Upper lobe of right lung (tissue), 1 donor: ENCODE data around the gene RNASE8. TPM values are rescaled to one million over a fixed set of nuclear protein-coding genes. Genes with fewer than 3 reads are reported as not detected.

Source experiments
- ATAC-seq: fragments of 200-7000 bp; cut with Tn5 transposase; one replicate; pipeline ENCODE4 v1.9.1; 2020; ENCODE audit warnings: mild to moderate bottlenecking, moderate library complexity
- DNase-seq: peaks from one replicate; pipeline ENCODE4 v3.0.0-alpha.2; 2020
- H3K27ac ChIP-seq: fragments of 200-600 bp; one replicate; pipeline ENCODE4 v1.8.0; 2022
- H3K27me3 ChIP-seq: fragments of 200-600 bp; one replicate; pipeline ENCODE4 v1.8.0; 2022; ENCODE audit warnings: mild to moderate bottlenecking
- H3K36me3 ChIP-seq: fragments of 200-600 bp; one replicate; pipeline ENCODE4 v1.8.0; 2022
- H3K4me1 ChIP-seq: fragments of 200-600 bp; one replicate; pipeline ENCODE4 v1.8.0; 2022
- H3K4me3 ChIP-seq: fragments of 200-600 bp; one replicate; pipeline ENCODE4 v1.8.0; 2022; ENCODE audit warnings: mild to moderate bottlenecking
- H3K9me3 ChIP-seq: fragments of 200-600 bp; one replicate; pipeline ENCODE4 v1.8.0; 2022
- intact Hi-C: fragments of 100-400 bp; cut with DNase I; formaldehyde crosslinking; loops from one replicate; pipeline ENCODE4 v1.11.0; 2022
- total RNA-seq: library from RNA; stranded (reverse); fragmentation: NEBNext Ultra II Directional; extraction: Animal tissue kit (Norgen Biotek cat#: 25700); gene quantifications from one replicate; pipeline ENCODE4 v1.2.1, GENCODE V29; 2021
- TF ChIP-seq, protein P1 (sequence below): fragments of 200-600 bp; IDR thresholded peaks from one replicate; pipeline ENCODE4 v1.8.0; 2022; ENCODE audit warnings: antibody characterized with exemption
- donor health status: DM: no; HTN: yes; CAD: no; lungs with severe emphysema.

The RNASE8 gene
- total RNA-seq, 1 donor from 2014 or later: not detected

DNA sequence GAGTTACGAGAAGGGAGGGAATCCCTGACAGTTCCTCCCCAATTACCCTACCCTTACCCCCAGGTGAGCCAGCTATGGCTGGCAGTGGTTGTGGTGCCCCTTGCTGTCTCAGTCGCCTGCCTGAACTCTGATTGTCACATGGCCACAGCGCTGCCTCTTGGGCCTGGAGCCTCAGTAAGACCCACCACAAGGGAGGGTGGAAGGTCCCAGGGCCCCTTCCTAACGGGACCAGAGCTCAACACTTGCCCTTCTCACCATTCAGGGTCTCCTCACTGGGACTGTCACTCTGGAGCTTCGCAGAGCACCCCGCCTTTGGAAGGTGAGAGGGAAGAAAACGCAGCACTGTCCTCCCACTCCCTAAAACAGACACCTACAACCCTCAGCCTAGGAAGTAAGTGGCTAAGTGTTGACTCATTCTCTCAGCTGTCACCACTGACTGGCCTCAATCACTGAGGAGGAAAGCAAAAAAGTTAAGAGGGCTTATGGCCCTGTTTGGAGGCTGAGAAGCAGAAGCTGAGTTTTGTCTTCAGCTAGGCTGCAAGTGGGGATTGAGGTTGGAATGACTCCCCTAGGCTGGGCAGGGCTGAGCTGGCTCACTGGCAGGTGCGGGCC lies 44.3 kb downstream of the RNASE8 start:
- Histone ChIP-seq H3K36me3 (no peaks in the 10 kb centered on the region), H3K27me3 (no peaks in the 10 kb centered on the region), H3K4me1 (peaks cover 46% of the 10 kb centered on the region), H3K9me3 (no peaks in the 10 kb centered on the region), H3K27ac (no peak overlapping the region), H3K4me3 (no peak overlapping the region)
- intact Hi-C loops: loop anchor here (10.0 kb wide), 1 partner anchor 777 kb away; no protein-coding TSS in a partner anchor
- no peak for ATAC-seq
- TF ChIP-seq, protein P1, sequence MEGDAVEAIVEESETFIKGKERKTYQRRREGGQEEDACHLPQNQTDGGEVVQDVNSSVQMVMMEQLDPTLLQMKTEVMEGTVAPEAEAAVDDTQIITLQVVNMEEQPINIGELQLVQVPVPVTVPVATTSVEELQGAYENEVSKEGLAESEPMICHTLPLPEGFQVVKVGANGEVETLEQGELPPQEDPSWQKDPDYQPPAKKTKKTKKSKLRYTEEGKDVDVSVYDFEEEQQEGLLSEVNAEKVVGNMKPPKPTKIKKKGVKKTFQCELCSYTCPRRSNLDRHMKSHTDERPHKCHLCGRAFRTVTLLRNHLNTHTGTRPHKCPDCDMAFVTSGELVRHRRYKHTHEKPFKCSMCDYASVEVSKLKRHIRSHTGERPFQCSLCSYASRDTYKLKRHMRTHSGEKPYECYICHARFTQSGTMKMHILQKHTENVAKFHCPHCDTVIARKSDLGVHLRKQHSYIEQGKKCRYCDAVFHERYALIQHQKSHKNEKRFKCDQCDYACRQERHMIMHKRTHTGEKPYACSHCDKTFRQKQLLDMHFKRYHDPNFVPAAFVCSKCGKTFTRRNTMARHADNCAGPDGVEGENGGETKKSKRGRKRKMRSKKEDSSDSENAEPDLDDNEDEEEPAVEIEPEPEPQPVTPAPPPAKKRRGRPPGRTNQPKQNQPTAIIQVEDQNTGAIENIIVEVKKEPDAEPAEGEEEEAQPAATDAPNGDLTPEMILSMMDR: no peak
- DNase-seq: no peak

DNA sequence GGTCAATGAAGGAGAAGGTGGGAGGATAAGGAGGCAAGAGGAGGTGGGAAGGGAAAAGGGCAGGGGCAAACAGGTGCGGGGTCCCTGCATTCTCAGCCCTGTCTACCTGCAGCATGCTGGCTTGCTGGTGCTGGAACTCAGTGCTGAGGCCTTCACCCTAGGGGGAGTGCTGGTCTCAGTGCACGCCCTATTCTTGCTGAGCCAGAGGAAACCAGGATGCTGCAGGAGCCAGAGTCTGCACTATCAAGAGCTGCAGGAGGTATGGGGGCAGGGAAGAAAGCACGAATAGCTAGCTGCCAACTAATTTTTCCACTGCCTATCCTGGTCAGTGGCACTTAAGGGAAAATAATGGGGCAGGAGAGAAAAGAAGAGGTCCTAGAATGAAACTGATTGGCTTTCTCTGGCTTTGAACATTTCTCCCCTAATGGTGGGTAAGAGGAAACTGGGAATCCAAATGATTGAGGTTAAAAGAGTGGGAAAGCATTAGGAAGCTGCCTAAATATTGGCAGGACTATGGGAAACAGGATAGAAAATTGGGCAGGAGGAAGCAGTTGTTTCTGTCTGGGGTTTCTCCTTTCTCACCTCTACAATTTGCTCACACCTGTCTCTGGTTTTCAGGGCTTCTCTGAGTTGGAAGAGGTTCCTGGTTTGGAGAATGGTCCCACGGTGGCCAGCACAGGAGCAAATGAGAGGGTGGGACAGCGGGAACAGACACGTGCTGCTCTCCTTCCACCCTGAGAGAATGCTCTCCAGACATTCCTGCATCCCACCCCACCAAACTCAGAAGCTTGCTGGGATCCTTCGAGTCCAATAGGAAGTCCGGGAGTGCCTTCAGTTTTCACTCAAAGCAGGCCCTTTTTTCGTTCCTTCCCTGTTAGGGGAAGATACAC lies 45.1 kb downstream of the RNASE8 start:
- TF ChIP-seq, protein P1: no peak
- H3K9me3 ChIP-seq: no peaks in the 10 kb centered on the region
- H3K4me1 ChIP-seq: peaks cover 44% of the 10 kb centered on the region
- no peak for DNase-seq
- H3K36me3 ChIP-seq: no peaks in the 10 kb centered on the region
- H3K27me3 ChIP-seq: no peaks in the 10 kb centered on the region
- ATAC-seq: no peak
- peak overlapping the region; percentile 99 for H3K27ac ChIP-seq
- intact Hi-C loops: loop anchor here (10.0 kb wide), 1 partner anchor 778 kb away; no protein-coding TSS in a partner anchor
- peak overlapping the region; percentile 81 for H3K4me3 ChIP-seq

DNA sequence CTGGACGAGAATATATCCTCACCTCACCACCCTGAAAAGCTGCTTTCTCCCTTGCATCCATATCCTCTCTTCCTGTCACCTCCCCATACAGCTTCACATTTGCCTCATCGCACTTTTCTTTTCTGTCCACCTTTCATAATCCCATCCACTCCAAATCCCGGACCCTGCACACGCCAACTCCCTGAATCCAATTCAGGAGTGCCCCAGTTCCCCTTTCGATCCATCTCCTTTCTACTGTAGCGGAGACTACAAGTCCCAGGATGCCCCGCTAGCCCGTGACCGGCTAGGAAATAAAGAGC lies 45.7 kb downstream of the RNASE8 start:
- Histone ChIP-seq H3K27ac (peak overlapping the region; percentile 99), H3K9me3 (no peaks in the 10 kb centered on the region), H3K36me3 (no peaks in the 10 kb centered on the region), H3K4me3 (peak overlapping the region; percentile 81), H3K4me1 (peaks cover 44% of the 10 kb centered on the region), H3K27me3 (no peaks in the 10 kb centered on the region)
- no peak for DNase-seq
- intact Hi-C loops: loop anchor here (10.0 kb wide), 1 partner anchor 779 kb away; no protein-coding TSS in a partner anchor
- no peak for ATAC-seq
- TF ChIP-seq, protein P1: no peak

DNA sequence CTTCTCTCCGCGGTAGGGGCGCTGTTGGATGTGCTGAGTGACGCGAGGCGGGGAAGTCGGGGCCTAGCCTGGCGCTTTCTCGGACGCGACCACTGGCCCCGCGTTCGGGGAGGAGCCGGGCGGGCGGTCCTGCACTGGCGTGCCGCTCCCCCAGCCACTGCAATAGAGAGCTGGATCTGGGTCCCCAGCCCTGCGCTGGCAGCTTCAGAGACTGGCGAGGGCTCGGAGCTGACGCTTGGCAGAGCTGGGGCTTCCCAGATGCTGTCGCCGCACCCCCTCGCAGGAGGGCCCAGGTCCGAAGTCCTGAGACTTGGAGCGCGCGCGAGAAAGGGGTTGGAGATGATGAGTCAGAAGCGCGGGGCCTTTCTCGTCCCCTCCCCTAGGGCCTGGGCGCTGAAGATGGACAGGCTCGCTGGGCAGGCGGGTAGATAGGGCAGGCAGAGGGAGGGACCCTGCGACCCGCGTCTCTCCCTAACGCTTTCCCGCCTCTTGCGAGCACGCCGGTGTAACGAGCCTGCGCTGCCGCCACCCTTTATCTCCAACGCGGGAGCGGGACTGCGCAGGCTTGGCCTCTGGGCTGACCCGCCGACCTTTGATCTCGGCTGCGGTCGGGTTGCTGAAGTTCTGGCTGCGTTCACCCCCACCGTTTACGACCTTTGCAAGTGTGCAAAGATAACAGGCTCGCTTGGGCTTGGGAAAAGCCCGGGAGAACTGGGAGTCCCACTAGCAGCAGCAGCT lies 46.3 kb downstream of the RNASE8 start:
- ATAC-seq: peak; percentile 94
- TF ChIP-seq, protein P1: peak; percentile 78
- H3K36me3 ChIP-seq: no peaks in the 10 kb centered on the region
- DNase-seq: peak; percentile 97
- peak overlapping the region; percentile 99 for H3K27ac ChIP-seq
- intact Hi-C loops: loop anchor here (10.0 kb wide), 1 partner anchor 779 kb away; no protein-coding TSS in a partner anchor
- H3K27me3 ChIP-seq: no peaks in the 10 kb centered on the region
- H3K9me3 ChIP-seq: no peaks in the 10 kb centered on the region
- H3K4me3 ChIP-seq: peak overlapping the region; percentile 81
- peaks cover 44% of the 10 kb centered on the region for H3K4me1 ChIP-seq

DNA sequence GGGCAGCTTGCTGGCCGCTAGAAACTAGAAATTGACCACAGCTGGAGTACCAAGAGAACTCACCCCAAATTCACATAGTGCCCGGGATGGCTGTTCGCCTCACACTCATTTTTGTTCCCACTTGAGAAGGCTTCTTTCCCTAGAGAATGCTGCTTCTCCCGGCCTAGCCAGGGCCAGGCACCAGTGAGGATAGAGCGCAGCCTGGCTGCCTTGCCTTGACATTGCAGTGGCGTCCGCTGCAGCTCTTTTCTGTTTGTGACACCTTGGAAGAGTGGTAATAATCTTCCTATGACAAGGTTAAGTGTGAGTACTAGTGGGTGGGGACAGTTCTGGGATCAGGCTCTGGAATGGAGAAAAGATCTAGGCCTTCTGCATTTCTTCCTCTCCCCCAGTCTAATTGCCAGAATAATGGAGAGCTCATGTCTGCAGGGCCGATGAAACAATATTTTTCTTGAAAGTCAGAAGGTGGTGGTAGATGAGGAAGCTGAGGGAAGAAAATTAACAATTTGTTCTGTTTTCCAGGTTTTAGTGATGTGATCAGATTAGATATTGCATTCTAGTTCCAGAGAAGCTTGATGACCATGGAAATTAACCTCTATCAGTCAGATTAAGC lies 46.9 kb downstream of the RNASE8 start:
- H3K4me1 ChIP-seq: peaks cover 38% of the 10 kb centered on the region
- TF ChIP-seq, protein P1: peak; percentile 94
- intact Hi-C loops: loop anchor here (10.0 kb wide), 1 partner anchor 780 kb away; no protein-coding TSS in a partner anchor
- no peaks in the 10 kb centered on the region for H3K36me3 ChIP-seq
- no peaks in the 10 kb centered on the region for H3K9me3 ChIP-seq
- peak overlapping the region; percentile 99 for H3K27ac ChIP-seq
- peak; percentile 89 for DNase-seq
- H3K4me3 ChIP-seq: peak overlapping the region; percentile 81
- H3K27me3 ChIP-seq: no peaks in the 10 kb centered on the region
- peak; percentile 75 for ATAC-seq
